ENCODE measurements around the gene DLGAP4. TPM values are rescaled to one million over a fixed set of nuclear protein-coding genes. Genes with fewer than 3 reads are reported as not detected.

DLGAP4 gene
- total RNA-seq, 1 donor from 2014 or later: 99.1 TPM

DNA sequence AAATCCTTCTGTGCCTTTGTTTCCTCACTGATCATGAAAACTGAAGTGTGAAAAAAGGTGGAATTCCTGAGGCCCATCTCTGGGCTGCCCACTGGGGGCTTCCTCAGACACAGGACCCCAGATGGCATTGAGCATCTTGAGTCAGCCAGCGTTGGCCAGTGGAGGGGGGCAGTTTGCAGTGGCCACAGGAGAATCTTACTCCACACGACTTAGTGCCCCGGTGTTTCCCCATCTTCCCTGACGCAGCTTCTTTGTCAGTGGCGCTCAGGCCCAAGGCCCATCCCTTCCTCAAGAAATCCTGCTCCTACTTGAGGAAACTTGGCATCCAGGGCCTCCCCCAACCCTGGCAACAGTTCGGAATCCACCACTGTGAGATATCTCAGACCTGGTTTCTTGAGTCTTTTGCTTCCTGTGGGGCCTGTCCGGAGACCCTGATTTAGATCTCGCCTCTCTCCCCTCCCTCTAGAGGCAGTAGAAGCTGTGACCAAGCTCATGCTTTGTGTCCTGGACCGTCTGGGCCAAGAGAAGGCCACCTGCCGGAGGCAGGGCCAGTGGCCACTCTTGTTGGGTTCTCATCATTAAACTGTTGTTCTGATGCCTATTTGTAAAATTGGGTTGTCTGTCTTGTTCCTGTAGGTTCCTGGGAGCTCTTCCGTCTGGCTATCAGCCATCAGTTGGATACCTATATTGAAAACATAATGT lies 20.2 kb upstream of the DLGAP4 start:
- no peaks in the 10 kb centered on the region for H3K4me1 Mint-ChIP-seq

GRCh38 chr20:36297656-36298055 lies 8.5 kb upstream of the DLGAP4 start:
- peaks cover 83% of the 10 kb centered on the region for H3K27me3 Mint-ChIP-seq (ENCODE audit: low read depth)
- H3K4me1 Mint-ChIP-seq: no peaks in the 10 kb centered on the region
- TF ChIP-seq CTCF (IDR thresholded peaks at IDR 0.05; ENCODE audit: unreplicated experiment): no peak
- no peak overlapping the region for H3K4me3 Mint-ChIP-seq
- H3K27ac Mint-ChIP-seq: no peak overlapping the region
- no peaks in the 10 kb centered on the region for H3K9me3 Mint-ChIP-seq
- no peak for DNase-seq (ENCODE audit: low spot score in 2 of 2, unreplicated experiment in 2 of 2)
- no peaks in the 10 kb centered on the region for H3K36me3 Mint-ChIP-seq

More for the DNA sequence above, 20.2 kb upstream of the DLGAP4 start:
- H3K27me3 Mint-ChIP-seq (ENCODE audit: low read depth): peaks cover 64% of the 10 kb centered on the region
- H3K4me3 Mint-ChIP-seq: no peak overlapping the region
- DNase-seq (ENCODE audit: low spot score in 2 of 2, unreplicated experiment in 2 of 2): peak in 1 of 2 experiments; percentile 19
- no peaks in the 10 kb centered on the region for H3K36me3 Mint-ChIP-seq
- no peak overlapping the region for H3K27ac Mint-ChIP-seq
- TF ChIP-seq CTCF (IDR thresholded peaks at IDR 0.05; ENCODE audit: unreplicated experiment): no peak
- H3K9me3 Mint-ChIP-seq: peaks cover 10% of the 10 kb centered on the region

- Mint-ChIP-seq H3K27ac (no peak overlapping the region), H3K27me3 (ENCODE audit: low read depth) (peaks cover 86% of the 10 kb centered on the region), H3K4me3 (no peak overlapping the region), H3K36me3 (no peaks in the 10 kb centered on the region), H3K4me1 (no peaks in the 10 kb centered on the region), H3K9me3 (no peaks in the 10 kb centered on the region)
- TF ChIP-seq CTCF (IDR thresholded peaks at IDR 0.05; ENCODE audit: unreplicated experiment): no peak
- no peak for DNase-seq (ENCODE audit: low spot score in 2 of 2, unreplicated experiment in 2 of 2)
Observed at GRCh38 chr20:36298061-36298460, 8.1 kb upstream of the DLGAP4 start.

- Mint-ChIP-seq H3K4me1 (no peaks in the 10 kb centered on the region), H3K27me3 (ENCODE audit: low read depth) (peaks cover 88% of the 10 kb centered on the region), H3K36me3 (no peaks in the 10 kb centered on the region), H3K9me3 (no peaks in the 10 kb centered on the region), H3K4me3 (no peak overlapping the region), H3K27ac (no peak overlapping the region)
- no peak for TF ChIP-seq CTCF (IDR thresholded peaks at IDR 0.05; ENCODE audit: unreplicated experiment)
- no peak for DNase-seq (ENCODE audit: low spot score in 2 of 2, unreplicated experiment in 2 of 2)
Observed at GRCh38 chr20:36298795-36299339, 7.3 kb upstream of the DLGAP4 start.

GRCh38 chr20:36299459-36299858 lies 6.7 kb upstream of the DLGAP4 start:
- no peaks in the 10 kb centered on the region for H3K36me3 Mint-ChIP-seq
- H3K4me1 Mint-ChIP-seq: no peaks in the 10 kb centered on the region
- DNase-seq (ENCODE audit: low spot score in 2 of 2, unreplicated experiment in 2 of 2): no peak
- no peak overlapping the region for H3K4me3 Mint-ChIP-seq
- H3K9me3 Mint-ChIP-seq: no peaks in the 10 kb centered on the region
- H3K27ac Mint-ChIP-seq: no peak overlapping the region
- no peak for TF ChIP-seq CTCF (IDR thresholded peaks at IDR 0.05; ENCODE audit: unreplicated experiment)
- H3K27me3 Mint-ChIP-seq (ENCODE audit: low read depth): peaks cover 93% of the 10 kb centered on the region

All from mesothelial cell of epicardium (in vitro differentiated cells).